K562 (cell line): Measurements from ENCODE around the gene BIRC6. TPM values are rescaled to one million over a fixed set of nuclear protein-coding genes. Genes with fewer than 3 reads are reported as not detected.

Experiments used
- HBP1 ChIP-seq: fragments of 450-650 bp; formaldehyde crosslinking; IDR thresholded peaks from 2 replicates; pipeline ENCODE4 v1.4.0; 2022; ENCODE audit warnings: missing genetic modification characterization
- MECOM ChIP-seq: fragments of 250-450 bp; sonication (Bioruptor Pico); IDR thresholded peaks from 2 replicates; pipeline ENCODE4 v1.8.0; 2022; ENCODE audit warnings: inconsistent platforms
- MGA ChIP-seq: fragments of 450-650 bp; IDR thresholded peaks from 2 replicates; pipeline ENCODE4 v1.6.1; 2016; ENCODE audit warnings: mild to moderate bottlenecking, moderate library complexity
- MNT ChIP-seq, 2 experiments: fragments of 450-650 bp; conservative IDR thresholded peaks; 2 replicates each; pipeline ENCODE4 v1.6.1; 2017; ENCODE audit warnings: mild to moderate bottlenecking in 2 of 2, moderate library complexity in 2 of 2
- MYC ChIP-seq, 2 experiments: fragments of 250-450 bp in 1 of 2; sonication (Bioruptor Pico) in 1 of 2; IDR thresholded peaks; 2 replicates each; pipeline versions ENCODE4 v1.5.1 to v1.6.1; 2012 to 2021; ENCODE audit warnings: low read depth in 2 of 2, borderline replicate concordance in 1 of 2, improper control_type of control experiment in 1 of 2, low read length in 1 of 2, mild to moderate bottlenecking in 1 of 2, moderate library complexity in 1 of 2
- NFE2L1 ChIP-seq: fragments of 450-650 bp; IDR thresholded peaks from 2 replicates; pipeline ENCODE4 v1.6.1; 2016; ENCODE audit warnings: missing genetic modification characterization, low read depth, mild to moderate bottlenecking, missing compliant biosample characterization, moderate library complexity, borderline replicate concordance
- SMAD1 ChIP-seq: fragments of 150-350 bp; IDR thresholded peaks from 2 replicates; pipeline ENCODE4 v1.6.1; 2014; ENCODE audit warnings: low read length, low read depth; ENCODE audit not compliant: partially characterized antibody
- TCF7L2 ChIP-seq: fragments of 150-350 bp; IDR thresholded peaks from 2 replicates; pipeline ENCODE4 v1.6.1; 2016; ENCODE audit warnings: low read depth, mild to moderate bottlenecking, low read length, moderate library complexity
- TEAD2 ChIP-seq: fragments of 450-650 bp; IDR thresholded peaks from 2 replicates; pipeline ENCODE4 v1.6.1; 2016; ENCODE audit warnings: missing genetic modification characterization, control low read depth, missing compliant biosample characterization
- ZNF311 ChIP-seq: fragments of 250-450 bp; sonication (Bioruptor Pico); IDR thresholded peaks from 2 replicates; pipeline ENCODE4 v1.4.0; 2020; ENCODE audit warnings: mild to moderate bottlenecking, moderate library complexity
- polyA plus RNA-seq, 8 experiments: library from polyadenylated mRNA; depleted of rRNA in 4 of 8; stranded (reverse) in 5 of 8; unstranded in 3 of 8; fragments of >200 nt; fragmentation: Nextera tagmentation in 2 of 8; fragmentation: Illumina TruSeq in 1 of 8; extraction: Ambion mirVana in 2 of 8; extraction: Trizol in 1 of 8; gene quantifications; 2 replicates each; pipeline versions ENCODE4 v1.2.1 to v1.2.3, GENCODE V29; 2011 to 2014; ENCODE audit warnings: inconsistent platforms in 1 of 8, missing spikeins in 1 of 8
- total RNA-seq, 7 experiments: library from RNA; depleted of rRNA in 6 of 7; stranded (reverse); fragments of >200 nt in 6 of 7; fragmentation: Illumina TruSeq in 2 of 7; extraction: Trizol in 2 of 7; gene quantifications; 2 replicates each; pipeline versions ENCODE4 v1.2.1 to v1.2.3, GENCODE V29; 2011 to 2021; ENCODE audit warnings: low replicate concordance in 1 of 7

The BIRC6 gene
- total and polyA plus RNA-seq, 9 of the 15 experiments (the other 6 are each of a cell fraction or from before 2014, with no cell fraction given) = 18.8 to 110 (median 49.8) TPM

GRCh38 chr2:32627814-32628579 lies 271.2 kb downstream of the BIRC6 start, which contains the start of gene TTC27 (continued):
- TF ChIP-seq HBP1 (CRISPR knock-in tag) = 0 out of 2 replicates have a peak, but pooled peaks have one; percentile 30
- TF ChIP-seq MECOM (CRISPR knock-in tag) = no peak
- TF ChIP-seq MNT (conservative IDR thresholded peaks at IDR 0.05) = peak; percentile 97 to 99
- peak; percentile 97 for TF ChIP-seq MYC (IDR thresholded peaks at IDR 0.05; ENCODE audit: low read depth, low read length)
- TF ChIP-seq MYC (CRISPR knock-in tag; IDR thresholded peaks at IDR 0.05; ENCODE audit: borderline replicate concordance, low read depth) = 0 out of 2 replicates have a peak, but pooled peaks have one; percentile 27
- no peak for TF ChIP-seq ZNF311 (CRISPR knock-in tag)
- TF ChIP-seq SMAD1 = no peak
- no peak for TF ChIP-seq MGA
- no peak for TF ChIP-seq NFE2L1 (tag)
- peak; percentile 14; the same call in 1 of the 2 replicates for TF ChIP-seq TCF7L2
- no peak for TF ChIP-seq TEAD2 (tag)
